SKM-1 treated with dmso at 0.1 percent for 144 hours (cell line): Measurements from ENCODE around the gene DAB1.
"Not testable (repeated sequence)": the region's sequence is repeated elsewhere in the genome, so short reads cannot be mapped to it uniquely, and the experiment has no call there.

Source experiments
- DNase-seq: peaks from one replicate; lab custom pipeline; 2025; ENCODE audit not compliant: unreplicated experiment; lab: John Stamatoyannopoulos, UW

The DAB1 gene

DNA sequence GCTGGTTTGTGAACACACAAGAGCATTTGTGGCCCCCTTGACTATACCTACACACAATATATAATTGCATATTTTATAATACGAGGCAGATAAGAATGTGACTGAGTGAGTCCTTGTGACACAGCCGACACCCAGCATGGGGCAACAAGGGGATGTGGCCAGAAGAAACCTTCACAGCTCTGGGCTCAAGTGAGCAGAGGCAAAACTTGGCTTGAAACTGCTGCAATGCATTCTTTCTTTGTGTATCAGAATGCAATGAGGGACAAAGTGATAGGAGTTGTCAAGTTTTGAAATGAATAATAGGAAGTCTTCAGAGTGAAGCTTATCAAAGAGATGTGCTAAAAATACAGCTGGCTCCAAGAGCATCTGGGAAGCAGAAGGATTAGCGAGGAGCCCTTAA, 334.0 kb downstream of the DAB1 start:
- no peak for DNase-seq

DNA sequence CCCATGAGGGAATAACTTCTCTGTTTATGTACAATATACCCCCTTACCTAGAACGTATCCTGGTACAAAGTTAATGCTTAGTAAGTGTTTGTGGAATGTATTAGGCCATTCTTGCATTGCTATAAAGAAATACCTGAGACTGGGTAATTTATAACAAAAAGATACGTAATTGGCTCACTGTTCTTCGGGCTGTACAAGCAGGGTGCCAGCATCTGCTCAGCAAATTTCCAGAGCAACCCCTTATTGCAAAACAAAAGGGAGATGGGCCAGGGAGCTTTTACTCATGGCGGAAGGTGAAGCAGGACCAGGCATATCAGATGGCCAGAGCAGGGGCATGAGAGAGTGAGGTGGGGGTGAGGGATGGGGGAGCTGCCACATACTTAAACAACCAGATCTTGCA, 334.6 kb downstream of the DAB1 start:
- no peak for DNase-seq

DNA sequence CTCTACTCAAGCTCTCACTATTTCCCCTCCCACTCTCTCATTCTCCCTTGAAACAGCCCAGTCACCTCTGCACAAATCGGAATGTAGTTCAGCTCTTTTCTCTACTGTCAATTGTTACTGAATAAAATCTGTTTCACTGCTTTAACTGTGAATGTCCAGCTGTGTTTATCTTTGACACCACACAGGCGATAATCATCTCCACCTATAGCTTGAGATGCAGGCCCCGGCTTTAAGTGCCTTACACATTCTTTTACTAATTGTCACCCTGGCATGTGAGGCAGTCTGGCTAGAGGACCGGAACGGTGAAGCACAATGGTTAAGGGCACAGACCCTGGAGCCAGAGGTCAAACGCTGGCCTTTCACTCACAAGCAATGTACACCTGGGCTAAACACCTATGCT, 335.2 kb downstream of the DAB1 start:
- no peak for DNase-seq

DNA sequence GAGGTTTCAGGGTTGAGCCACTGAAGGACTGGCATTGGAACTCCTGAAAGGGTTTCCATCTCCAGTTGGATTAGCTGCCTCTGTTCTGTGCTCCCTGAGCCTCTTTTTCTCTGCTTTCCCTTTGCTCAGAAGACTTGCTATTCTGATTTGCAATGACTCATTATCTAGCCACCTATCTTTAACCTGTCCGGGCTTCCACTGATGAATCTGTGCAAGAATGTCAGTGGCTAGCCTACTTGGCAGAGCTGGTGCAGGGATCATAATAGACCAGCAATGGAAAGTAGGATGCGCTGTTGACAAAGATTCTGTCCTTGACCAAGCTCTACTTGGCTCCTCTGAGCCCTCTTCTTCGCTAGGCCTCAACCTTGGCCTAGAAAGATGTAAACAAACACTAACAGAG, 336.2 kb downstream of the DAB1 start:
- not testable (repeated sequence) for DNase-seq

DNA sequence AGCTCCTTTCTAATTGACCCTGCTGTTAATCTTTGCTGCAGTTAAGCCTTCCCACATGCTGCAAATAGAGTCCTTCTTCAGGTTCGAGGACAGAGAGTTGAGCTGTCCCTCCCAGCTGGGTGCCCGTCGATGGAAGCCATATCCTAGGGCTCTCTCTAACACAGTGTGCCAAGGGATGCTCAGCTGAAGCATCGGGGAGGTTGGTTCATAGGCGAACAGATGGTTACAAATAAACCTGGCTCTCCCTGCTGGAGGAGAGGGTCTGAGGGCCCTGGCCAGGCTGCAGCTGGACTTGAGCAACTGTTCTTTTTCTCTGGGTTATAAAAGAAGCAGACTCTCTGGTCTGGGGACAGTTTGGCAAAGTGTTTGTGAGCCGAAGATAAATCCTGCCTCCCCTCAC, 337.7 kb downstream of the DAB1 start:
- no peak for DNase-seq

DNA sequence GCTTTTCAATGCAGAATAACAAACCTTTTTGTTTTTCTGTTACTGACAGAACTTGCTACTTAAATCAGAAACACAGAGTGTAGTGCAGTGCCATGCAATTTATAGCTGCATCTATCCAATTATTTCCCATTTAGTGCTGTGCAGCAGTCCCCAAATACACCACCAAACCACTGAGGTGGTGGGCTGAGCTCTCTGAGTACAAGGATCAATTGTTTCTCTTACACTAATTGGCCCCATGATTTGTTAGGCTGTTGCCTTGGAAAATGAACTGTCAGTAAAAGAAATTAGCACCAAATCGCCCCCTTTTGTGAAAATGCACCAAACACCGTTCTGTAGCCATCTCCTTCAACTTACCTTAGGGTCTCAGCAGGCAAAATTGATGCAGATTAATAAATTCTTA, 339.2 kb downstream of the DAB1 start:
- no peak for DNase-seq

DNA sequence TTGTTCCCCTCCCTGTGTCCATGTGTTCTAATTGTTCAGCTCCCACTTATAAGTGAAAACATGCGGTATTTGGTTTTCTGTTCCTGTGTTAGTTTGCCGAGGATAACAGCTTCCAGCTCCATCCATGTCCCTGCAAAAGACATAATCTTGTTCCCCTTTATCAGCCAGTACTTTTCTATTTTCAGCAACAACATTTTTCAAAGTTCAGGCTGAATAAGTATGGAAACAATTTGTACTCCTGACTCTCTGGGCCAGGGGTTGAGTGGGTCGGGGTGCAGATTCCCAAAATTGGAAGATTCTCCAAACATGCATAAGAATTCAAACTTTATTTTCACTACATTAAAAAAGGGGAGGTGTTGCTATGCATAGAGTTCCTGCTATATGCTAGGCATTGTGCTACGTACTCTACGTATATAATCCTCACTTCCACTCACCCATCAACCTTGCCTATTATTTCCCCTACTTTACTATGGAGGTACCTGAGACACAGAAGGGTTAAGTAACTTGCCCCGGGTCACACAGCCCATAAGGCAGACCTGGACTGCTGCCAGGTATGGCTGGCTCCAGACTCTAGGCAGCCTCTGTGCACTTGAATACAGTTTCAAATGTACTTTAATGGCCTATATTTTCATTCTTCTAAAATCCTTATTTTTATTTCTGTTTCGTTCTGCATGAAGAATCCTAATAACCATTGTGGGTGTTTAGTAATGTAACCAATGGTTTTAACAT, 341.0 kb downstream of the DAB1 start:
- DNase-seq, result no peak

DNA sequence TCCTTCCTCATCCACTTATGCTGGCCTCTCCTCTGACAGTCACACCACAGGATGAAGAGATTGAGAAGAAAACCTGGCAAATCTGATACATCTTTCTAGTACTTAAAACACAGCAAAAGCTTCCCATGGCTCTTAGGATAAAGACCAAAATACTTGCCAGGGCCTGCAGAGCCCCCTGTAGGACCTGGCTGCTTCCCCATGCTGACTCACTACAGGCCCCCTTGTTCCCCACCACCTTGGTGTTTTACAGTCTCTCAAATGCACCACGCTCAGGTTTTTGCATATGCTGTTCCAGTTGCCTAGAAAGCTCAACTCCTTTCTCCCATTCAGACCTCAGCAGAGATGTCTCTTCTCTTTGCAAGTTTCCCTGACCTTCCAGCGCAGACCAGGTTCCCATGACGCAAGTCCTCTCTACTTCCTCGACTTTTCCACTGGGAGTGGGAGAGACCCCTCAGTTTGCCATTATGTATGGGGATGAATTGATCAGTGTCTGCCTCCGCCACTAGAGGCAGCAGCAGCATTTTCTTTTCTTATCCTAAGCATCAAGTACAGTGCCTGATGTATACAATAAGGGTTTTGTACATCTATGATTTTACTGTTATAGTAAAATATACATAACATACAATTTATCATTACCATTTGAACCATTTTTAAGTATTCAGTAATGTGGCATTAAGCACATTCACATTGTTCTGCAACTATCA, 344.3 kb downstream of the DAB1 start:
- DNase-seq, result no peak

DNA sequence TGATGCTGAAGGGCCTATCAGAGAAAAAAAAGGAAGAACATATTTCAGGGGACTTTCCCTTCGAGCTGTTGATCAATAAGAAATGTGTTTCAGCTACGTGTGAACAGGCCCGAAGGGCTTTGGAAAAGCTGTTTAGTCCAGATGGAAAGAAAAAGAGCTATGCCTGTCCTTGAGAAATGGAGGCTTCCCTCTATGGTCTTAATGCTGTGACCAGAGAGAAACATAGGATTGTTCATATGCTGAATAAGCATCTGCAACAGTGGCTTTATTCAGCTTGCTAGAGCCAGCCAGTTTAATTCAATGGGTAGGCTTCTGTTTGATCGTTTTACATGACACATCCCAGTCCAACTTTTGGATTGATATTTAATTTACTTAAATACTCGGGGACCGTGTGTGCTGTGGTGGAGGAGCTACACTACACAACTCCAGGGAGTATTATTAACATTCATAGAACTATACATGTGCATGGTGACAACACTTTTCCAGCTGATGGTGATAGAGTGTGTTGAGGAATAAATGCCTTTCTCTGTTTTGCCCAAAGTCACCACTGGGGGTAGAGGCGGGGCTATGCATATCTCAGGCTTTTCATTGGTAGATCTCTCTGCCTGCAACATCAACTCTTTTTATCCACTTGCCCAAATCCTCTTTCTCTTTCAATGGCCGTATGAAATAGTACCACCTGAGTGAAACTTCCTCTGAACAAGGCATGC, 351.3 kb downstream of the DAB1 start:
- no peak for DNase-seq

DNA sequence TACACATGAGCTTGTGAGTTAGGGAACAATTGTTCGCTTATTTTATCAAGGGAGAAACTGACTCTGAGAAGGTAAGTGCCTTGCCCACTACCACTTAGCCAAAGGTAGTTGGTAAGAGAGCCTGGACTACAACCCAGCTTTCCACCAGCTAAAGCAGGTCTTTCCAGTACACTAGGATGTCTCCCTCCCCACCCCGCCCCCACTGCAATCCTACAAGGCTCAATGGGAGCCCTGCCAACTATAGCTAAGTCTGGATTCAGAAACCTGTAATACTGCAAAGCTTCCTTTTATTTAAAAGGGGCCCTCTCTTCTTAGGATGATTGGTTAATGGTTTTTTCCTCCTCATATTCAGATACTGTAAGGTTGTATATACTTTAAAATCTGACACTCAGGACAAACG, 356.0 kb downstream of the DAB1 start:
- no peak for DNase-seq

DNA sequence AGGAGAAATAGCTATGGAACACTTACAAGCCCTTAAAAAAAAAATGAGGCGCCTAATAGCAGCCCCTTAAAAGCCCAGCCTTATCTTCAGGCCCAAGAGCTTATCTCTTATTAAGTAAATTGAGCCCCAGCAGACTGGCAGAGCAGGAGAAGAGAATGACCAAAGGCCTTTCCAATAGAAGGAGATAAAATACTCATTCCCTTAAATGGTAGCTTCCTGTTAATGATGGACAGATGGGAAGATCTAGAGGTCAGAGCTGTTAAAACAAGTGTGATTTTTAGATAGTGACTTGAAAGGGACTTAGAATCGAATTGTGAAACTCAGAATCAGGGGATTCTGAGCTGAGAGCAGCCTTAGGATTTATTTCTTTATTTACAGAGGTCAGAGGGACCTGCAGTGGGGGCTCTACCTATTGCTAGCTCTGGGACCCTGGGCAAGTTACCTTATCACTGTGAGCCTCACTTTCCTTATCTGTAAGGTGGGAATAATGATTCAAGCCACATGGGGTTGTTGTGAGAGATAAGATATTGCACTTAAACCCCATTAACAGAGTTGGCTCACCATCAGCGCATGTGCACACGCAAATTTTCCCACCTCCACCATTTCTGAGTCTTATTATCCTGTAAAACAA, 356.8 kb downstream of the DAB1 start:
- DNase-seq, result no peak

DNA sequence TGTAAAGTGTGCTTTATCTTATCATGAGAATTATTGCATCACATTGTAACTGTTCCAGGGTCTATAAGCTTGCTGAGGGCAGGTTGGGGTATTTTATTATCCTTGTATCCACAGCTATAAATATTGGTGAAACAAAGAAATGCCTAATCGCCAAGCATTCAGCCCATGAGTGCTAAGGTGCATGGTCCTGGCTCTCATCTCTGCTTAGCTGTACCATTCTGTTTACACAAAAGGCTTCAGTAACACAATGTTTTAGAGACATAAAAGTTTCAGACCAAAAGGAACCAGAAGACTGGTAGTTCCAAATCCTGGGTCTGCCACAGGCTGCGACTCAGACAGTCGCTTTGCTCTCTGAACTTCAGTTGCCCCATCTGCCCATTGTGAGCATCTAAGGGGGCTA, 358.4 kb downstream of the DAB1 start:
- DNase-seq, result no peak

DNA sequence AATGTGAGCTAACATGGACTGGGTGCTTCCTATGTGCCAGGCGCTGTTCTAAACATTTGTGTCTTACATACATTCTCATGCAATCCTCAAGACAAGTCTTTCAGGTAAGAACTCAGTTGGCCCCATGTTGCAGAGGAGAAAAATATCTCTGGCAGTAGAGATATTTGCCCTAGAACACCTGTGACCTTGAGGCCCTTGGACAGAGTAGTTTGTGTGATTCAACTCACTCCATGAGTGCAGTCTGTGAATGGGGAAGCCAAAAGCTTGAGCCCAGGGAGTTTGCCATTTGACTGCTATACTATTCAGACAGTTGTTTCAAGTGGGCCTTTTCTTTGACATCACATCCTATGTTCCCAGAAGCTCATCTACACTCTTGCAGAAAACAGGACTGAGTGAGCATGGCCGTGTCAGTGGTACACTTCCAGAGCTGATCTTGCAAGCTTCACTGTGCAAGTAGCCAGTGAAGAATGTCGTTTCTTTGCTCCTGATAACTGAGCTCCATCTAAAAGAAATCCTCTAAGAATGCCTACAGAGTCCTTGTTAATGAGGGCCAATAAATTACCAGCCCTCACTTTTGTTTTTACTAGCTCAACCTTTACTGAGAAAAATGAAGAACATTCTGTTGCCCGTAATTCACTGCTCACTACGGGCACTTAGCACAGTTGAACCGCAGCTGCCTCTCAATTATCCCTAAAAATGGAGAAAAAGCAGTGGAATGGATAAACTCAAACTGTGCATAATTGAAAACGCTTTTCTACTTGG, 359.3 kb downstream of the DAB1 start:
- no peak for DNase-seq

DNA sequence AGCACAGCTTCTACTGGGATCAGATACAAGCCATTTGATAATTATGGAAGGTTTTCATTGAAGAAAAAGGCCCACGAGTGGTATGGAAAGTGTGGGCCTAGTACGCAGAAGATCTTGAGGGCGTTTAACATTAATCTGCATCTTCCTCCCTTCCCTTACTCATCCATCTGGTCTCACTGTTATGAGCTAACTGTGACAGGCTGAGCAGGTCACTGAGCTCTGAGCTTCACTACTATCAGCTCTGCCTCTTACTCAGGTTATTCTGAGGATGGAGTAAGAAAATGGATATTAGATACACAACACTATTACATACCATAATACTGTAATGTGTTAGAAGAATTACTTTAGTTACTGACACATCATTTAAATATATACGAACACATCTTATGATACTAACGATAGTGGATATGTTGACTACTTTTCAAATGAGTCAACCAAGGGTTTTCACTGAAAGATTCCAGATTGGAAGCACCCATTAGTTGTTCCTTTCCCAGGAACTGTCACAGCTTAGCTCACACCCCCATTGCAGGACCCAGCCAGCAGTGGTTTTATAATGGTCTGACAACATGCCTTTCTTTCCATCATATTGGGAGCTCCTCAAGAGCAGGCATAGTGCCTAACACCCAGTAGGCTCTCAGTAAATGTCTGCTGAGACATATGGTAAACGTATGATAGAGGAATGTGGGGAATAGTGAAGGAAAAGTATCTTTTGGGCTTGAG, 360.3 kb downstream of the DAB1 start:
- DNase-seq, result no peak

DNA sequence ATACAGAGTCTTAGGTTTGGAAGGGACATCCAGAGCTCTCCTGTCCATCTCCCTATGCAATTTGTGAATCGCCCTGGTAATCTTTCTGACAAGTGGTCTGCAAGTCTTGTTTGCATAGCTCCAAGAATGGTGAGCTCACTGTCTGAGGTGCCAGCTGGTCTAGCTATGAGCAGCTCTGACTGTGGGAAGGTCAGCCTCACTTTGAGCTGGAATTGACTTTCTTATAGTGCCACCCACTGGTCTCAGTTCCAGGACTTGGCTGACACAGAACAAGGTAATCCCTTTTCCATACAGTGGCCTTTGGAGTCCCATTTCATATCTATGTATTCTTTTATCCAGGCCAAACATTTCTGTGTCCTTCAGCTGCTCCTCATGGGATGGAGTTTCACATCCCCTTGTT, 362.5 kb downstream of the DAB1 start:
- no peak for DNase-seq

DNA sequence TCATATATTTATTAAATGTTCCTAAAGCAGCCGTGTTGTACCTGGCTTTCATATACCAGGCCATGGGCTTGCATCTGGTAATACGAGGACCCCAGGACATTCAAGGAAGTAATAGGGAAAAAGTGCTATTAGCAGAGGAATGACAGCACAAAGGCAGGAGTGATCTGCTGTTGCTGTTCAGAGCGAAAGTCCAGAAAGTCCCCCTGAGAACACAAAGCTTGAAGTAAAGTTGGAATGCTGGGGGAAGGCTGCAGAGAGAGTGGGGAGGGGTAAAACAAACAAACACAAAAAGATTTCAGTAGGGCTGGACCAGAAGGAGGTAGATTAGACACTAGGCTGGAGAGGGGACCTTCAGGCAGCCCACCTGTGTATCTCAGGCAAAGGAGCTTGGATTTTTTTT, 363.4 kb downstream of the DAB1 start:
- DNase-seq, result no peak

DNA sequence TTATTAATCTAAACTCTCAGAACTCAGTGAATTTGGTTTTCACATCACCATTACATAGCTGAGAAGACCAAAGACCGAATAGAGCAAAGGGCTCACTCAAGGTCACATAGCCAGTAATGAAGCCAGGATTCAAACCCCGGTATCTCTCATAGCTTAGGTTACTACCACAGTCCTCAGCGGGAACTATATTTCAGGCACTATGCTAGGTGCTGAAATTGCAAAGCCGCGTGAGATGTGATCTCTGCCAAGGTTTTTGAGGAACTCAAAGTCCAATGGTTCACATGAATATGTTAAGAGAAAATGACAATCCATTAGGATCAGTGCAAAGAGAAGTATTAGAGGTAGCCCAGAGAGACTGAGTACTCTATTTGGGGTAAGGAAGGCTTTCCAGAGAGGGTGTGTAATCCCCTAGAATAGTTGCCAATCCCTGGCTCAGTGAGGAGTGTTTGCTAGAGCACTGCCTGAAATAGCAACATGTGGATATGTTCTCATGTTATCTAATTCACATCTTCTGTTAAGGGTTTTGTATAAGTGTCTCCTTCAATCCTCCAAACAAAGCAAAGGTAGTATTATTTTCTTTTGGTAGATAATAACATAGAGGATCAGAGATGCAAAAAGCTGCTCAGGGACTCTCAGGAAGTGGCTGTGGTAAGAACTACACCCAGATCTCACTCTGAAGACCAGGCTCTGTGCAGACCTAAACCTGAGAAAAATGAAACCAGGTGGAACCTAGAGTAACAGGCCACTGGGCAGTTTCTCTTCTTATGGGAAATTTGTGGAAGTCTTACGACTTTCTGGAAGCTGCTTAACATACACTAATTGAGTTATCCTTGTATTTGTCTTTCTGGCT, 365.0 kb downstream of the DAB1 start:
- DNase-seq, result no peak

DNA sequence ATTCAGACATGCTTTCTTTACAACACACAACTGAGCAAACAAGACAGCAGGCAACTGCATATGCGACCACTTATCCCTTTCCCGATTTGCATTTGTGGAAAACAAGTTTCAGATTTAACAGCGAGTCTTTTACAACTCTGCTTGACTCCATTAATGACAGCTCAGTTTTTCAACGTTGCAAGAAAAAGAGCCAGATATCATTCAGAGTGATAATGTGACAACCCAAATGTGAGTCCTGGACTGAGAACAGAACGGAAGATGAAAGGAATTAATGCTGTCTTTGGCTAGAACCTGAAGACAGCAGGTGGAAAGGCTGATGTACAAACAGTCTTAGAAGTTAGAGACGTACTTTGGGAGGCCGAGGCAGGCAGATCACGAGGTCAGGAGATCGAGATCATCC, 375.0 kb downstream of the DAB1 start:
- DNase-seq, result no peak

DNA sequence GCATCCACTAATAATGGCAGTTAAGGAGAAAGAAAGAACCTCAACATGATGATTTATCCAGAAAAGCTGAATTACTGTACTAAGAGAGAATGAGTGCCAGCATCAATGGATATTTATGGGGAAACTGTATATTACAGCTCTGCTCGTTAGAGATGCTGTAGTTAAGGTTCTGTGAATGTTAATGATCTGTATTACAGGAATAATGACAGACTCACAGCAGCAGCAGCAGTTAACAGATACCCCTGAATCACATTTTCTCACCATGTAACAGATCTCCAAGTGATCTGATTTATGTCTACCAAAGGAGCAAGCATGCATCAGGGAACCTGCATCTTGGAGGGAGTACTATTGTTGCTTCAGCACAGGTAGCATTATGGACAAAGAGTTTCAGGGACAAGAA, 377.4 kb downstream of the DAB1 start:
- no peak for DNase-seq

DNA sequence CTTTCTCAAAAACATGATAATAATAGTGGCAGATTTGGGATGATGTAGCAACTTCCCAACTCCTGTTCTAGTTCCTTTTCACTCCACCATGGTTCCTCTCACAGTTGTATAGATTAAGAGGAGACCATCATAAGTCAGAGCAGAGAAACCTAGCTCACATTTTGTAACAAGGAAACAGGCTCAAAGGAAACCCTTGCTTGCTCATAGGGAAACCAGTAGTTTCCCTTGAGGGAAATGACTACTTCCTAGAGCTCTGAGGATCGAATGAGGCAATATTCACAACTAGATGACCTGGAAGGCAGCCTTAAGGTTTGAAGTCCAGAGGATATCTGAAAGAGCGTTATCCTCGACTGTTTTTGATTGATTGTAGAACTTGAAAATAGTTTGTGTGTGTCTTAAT, 382.0 kb downstream of the DAB1 start:
- no peak for DNase-seq
